ENCODE results near the gene YKT6. TPM values are rescaled to one million over a fixed set of nuclear protein-coding genes. Genes with fewer than 3 reads are reported as not detected.

YKT6 gene
- total RNA-seq, 1 donor from 2014 or later: 56.1 TPM

Other genes with a start within 250 kb of the YKT6 start
- 0.13 TPM for gene SPDYE1, start 203.1 kb upstream of the YKT6 start, total RNA-seq
- 48.9 TPM for gene DBNL, start 156.3 kb upstream of the YKT6 start, total RNA-seq
- 322 TPM for gene PGAM2, start 135.4 kb upstream of the YKT6 start, total RNA-seq
- 13.9 TPM for gene POLM, start 118.4 kb upstream of the YKT6 start, total RNA-seq
- 93.1 TPM for gene AEBP1, start 96.6 kb upstream of the YKT6 start, total RNA-seq
- gene POLD2, start 77.4 kb upstream of the YKT6 start, total RNA-seq: 88.1 TPM
- 2,493 TPM for gene MYL7, start 59.6 kb upstream of the YKT6 start, total RNA-seq
- 3.7 TPM for gene GCK, start 11.5 kb upstream of the YKT6 start, total RNA-seq
- 149 TPM for gene CAMK2B, start 124.6 kb downstream of the YKT6 start, total RNA-seq

Data from cardiac septum (tissue), 1 donor.